ENCODE results near the gene NIM1K.

NIM1K gene

GRCh38 chr5:43203373-43203772 is 11.3 kb downstream of the NIM1K start:
- ATAC-seq = no peak
- Mint-ChIP-seq H3K27me3 (peaks cover 8% of the 10 kb centered on the region), H3K27ac (no peak overlapping the region), H3K9me3 (peaks cover 0 to 7% of the 10 kb centered on the region in 2 donors), H3K4me1 (no peaks in the 10 kb centered on the region), H3K4me3 (no peak overlapping the region)
- DNase-seq = no peak

GRCh38 chr5:43204958-43205357 is 12.9 kb downstream of the NIM1K start:
- Mint-ChIP-seq H3K4me1 (no peaks in the 10 kb centered on the region), H3K9me3 (peaks cover 0 to 7% of the 10 kb centered on the region in 2 donors), H3K27ac (no peak overlapping the region), H3K4me3 (no peak overlapping the region), H3K27me3 (peaks cover 19% of the 10 kb centered on the region)
- DNase-seq (no peak), ATAC-seq (no peak)

GRCh38 chr5:43207601-43208000 is 15.6 kb downstream of the NIM1K start:
- H3K4me3 Mint-ChIP-seq = no peak overlapping the region
- H3K4me1 Mint-ChIP-seq = no peaks in the 10 kb centered on the region
- DNase-seq (no peak), ATAC-seq (no peak)
- H3K9me3 Mint-ChIP-seq = no peaks in the 10 kb centered on the region
- H3K27me3 Mint-ChIP-seq = peaks cover 34% of the 10 kb centered on the region
- no peak overlapping the region for H3K27ac Mint-ChIP-seq

GRCh38 chr5:43208658-43209057 is 16.6 kb downstream of the NIM1K start:
- ATAC-seq = no peak

GRCh38 chr5:43209060-43209459 is 17.0 kb downstream of the NIM1K start:
- H3K27me3 Mint-ChIP-seq = peaks cover 34% of the 10 kb centered on the region
- H3K27ac Mint-ChIP-seq = no peak overlapping the region
- no peaks in the 10 kb centered on the region for H3K4me1 Mint-ChIP-seq
- no peaks in the 10 kb centered on the region for H3K9me3 Mint-ChIP-seq
- no peak overlapping the region for H3K4me3 Mint-ChIP-seq
- ATAC-seq (no peak), DNase-seq (no peak)

More at GRCh38 chr5:43208658-43209057, 16.6 kb downstream of the NIM1K start:
- Mint-ChIP-seq H3K27ac (no peak overlapping the region), H3K9me3 (no peaks in the 10 kb centered on the region), H3K27me3 (peaks cover 34% of the 10 kb centered on the region), H3K4me1 (no peaks in the 10 kb centered on the region), H3K4me3 (no peak overlapping the region)
- DNase-seq = no peak

- Mint-ChIP-seq H3K27me3 (peaks cover 34% of the 10 kb centered on the region), H3K9me3 (no peaks in the 10 kb centered on the region), H3K4me1 (no peaks in the 10 kb centered on the region), H3K4me3 (no peak overlapping the region), H3K27ac (no peak overlapping the region)
- ATAC-seq = no peak
- DNase-seq = no peak
These were observed 17.8 kb downstream of the NIM1K start for GRCh38 chr5:43209833-43210232.

GRCh38 chr5:43210570-43210969 is 18.5 kb downstream of the NIM1K start:
- Mint-ChIP-seq H3K4me1 (no peaks in the 10 kb centered on the region), H3K4me3 (no peak overlapping the region), H3K27ac (no peak overlapping the region), H3K9me3 (no peaks in the 10 kb centered on the region), H3K27me3 (peaks cover 34% of the 10 kb centered on the region)
- DNase-seq (no peak), ATAC-seq (no peak)

GRCh38 chr5:43213951-43214350 is 21.9 kb downstream of the NIM1K start:
- DNase-seq = no peak
- peaks cover 20% of the 10 kb centered on the region for H3K27me3 Mint-ChIP-seq
- H3K27ac Mint-ChIP-seq = peak overlapping the region in 1 of 2 donors; percentile 35
- peaks cover 0 to 8% of the 10 kb centered on the region in 2 donors for H3K9me3 Mint-ChIP-seq
- H3K4me1 Mint-ChIP-seq = no peaks in the 10 kb centered on the region
- no peak for ATAC-seq
- no peak overlapping the region for H3K4me3 Mint-ChIP-seq

GRCh38 chr5:43215073-43215631 is 23.1 kb downstream of the NIM1K start:
- H3K27me3 Mint-ChIP-seq = peaks cover 13% of the 10 kb centered on the region
- no peak overlapping the region for H3K4me3 Mint-ChIP-seq
- H3K9me3 Mint-ChIP-seq = peaks cover 0 to 9% of the 10 kb centered on the region in 2 donors
- no peak for ATAC-seq
- no peak overlapping the region for H3K27ac Mint-ChIP-seq
- no peak for DNase-seq
- no peaks in the 10 kb centered on the region for H3K4me1 Mint-ChIP-seq

- H3K27ac Mint-ChIP-seq = no peak overlapping the region
- no peak overlapping the region for H3K4me3 Mint-ChIP-seq
- DNase-seq (no peak), ATAC-seq (no peak)
- H3K4me1 Mint-ChIP-seq = no peaks in the 10 kb centered on the region
- H3K9me3 Mint-ChIP-seq = peaks cover 0 to 9% of the 10 kb centered on the region in 2 donors
- no peaks in the 10 kb centered on the region for H3K27me3 Mint-ChIP-seq
These were observed 24.9 kb downstream of the NIM1K start for GRCh38 chr5:43216941-43217340.

- Mint-ChIP-seq H3K4me3 (no peak overlapping the region), H3K27me3 (no peaks in the 10 kb centered on the region), H3K4me1 (no peaks in the 10 kb centered on the region), H3K9me3 (peaks cover 0 to 9% of the 10 kb centered on the region in 2 donors), H3K27ac (no peak overlapping the region)
- ATAC-seq (no peak), DNase-seq (no peak)
These were observed 27.1 kb downstream of the NIM1K start for GRCh38 chr5:43219120-43219519.

- no peak for DNase-seq
- Mint-ChIP-seq H3K4me1 (no peaks in the 10 kb centered on the region), H3K27ac (no peak overlapping the region), H3K9me3 (peaks cover 0 to 9% of the 10 kb centered on the region in 2 donors), H3K4me3 (no peak overlapping the region), H3K27me3 (no peaks in the 10 kb centered on the region)
- no peak for ATAC-seq
These were observed 29.5 kb downstream of the NIM1K start for GRCh38 chr5:43221502-43221901.

- Mint-ChIP-seq H3K27ac (no peak overlapping the region), H3K9me3 (no peaks in the 10 kb centered on the region), H3K4me3 (no peak overlapping the region), H3K4me1 (no peaks in the 10 kb centered on the region), H3K27me3 (no peaks in the 10 kb centered on the region)
- no peak for ATAC-seq
- DNase-seq = no peak
These were observed 33.7 kb downstream of the NIM1K start for GRCh38 chr5:43225649-43226245.

- Mint-ChIP-seq H3K9me3 (no peaks in the 10 kb centered on the region), H3K4me1 (no peaks in the 10 kb centered on the region), H3K27ac (no peak overlapping the region), H3K27me3 (no peaks in the 10 kb centered on the region), H3K4me3 (no peak overlapping the region)
- DNase-seq = no peak
- no peak for ATAC-seq
These were observed 35.6 kb downstream of the NIM1K start for GRCh38 chr5:43227655-43228054.

- no peak for ATAC-seq
- Mint-ChIP-seq H3K9me3 (no peaks in the 10 kb centered on the region), H3K4me3 (no peak overlapping the region), H3K4me1 (peaks cover 7% of the 10 kb centered on the region), H3K27me3 (no peaks in the 10 kb centered on the region), H3K27ac (no peak overlapping the region)
- no peak for DNase-seq
These were observed 38.7 kb downstream of the NIM1K start for GRCh38 chr5:43230707-43231106.

- Mint-ChIP-seq H3K27me3 (no peaks in the 10 kb centered on the region), H3K27ac (no peak overlapping the region), H3K4me1 (peaks cover 7% of the 10 kb centered on the region), H3K9me3 (no peaks in the 10 kb centered on the region), H3K4me3 (no peak overlapping the region)
- peak in 1 of 2 donors; percentile 28 for DNase-seq
- ATAC-seq = peak; percentile 76
These were observed 40.0 kb downstream of the NIM1K start for GRCh38 chr5:43231977-43232376.

Data from stimulated activated naive CD8-positive, alpha-beta T cell treated with anti-CD3 and anti-CD28 coated beads, Interleukin-15, amount 100 ng/mL, for 72 hours (primary cell).